ENCODE data around the gene MYRFL. TPM values are rescaled to one million over a fixed set of nuclear protein-coding genes. Genes with fewer than 3 reads are reported as not detected.

MYRFL gene
- total RNA-seq, 1 donor from 2014 or later: 0.11 TPM

DNA sequence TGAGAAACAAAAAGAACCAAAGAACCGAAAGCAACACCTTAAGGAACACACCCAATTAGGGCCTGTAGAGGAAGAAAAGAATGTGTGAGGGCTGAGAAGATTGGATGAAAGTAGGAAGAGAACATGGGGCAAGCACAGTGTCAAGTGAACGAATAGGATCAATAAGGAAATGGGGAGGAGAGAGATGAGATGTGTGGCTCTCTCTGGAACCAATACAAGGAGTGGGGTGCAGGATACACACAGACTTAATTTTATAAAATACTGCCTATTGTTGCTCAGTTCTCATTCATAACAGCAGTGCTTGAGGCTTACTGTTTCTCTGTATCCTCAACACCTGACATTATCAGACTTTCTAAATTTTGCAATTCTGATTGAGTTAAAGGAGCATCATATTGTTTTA, 93.3 kb downstream of the MYRFL start:
- intact Hi-C loops (cut with DNase I): no loop called here
- no peak for ATAC-seq (ENCODE audit: poor library complexity)
- DNase-seq: no peak

DNA sequence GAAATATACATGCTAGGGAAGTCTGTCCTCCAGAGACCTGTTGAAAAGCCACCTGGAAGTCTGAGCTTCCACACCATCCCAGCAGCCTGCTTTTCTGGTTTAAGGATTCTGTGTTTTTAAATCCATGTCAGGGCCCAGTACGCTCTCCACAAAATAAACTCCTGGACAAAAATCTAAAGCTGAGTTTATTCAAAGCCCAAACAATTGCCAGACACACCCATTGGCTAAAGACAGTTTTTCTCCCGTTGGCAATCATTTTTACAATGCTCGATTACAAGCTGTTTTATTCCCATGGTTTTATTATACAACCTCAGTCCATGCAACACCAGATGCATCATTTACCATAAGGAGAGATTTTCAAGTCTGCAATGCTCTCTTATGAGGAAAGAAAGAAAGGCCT, 94.5 kb downstream of the MYRFL start:
- ATAC-seq (ENCODE audit: poor library complexity) (no peak), DNase-seq (no peak)
- intact Hi-C loops (cut with DNase I): no loop called here

DNA sequence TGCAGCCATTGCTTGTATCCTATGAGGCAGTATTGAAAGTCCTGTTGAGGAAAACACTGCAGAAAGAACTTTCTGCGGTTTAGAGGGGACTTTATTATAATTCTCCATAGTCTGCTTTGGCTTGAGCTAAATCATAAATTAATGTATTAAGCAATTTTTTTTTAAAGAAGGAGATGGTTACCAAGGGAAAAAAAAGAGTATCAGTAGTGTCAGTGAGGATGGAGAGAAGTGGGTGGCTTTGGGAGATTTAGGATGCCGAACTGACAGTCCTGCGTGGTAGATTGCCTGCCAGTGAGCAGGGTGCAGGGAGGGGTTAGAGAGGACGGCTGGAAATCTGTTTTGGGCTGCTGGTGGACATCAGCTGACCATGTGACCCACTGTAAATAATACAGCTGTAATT, 96.8 kb downstream of the MYRFL start:
- ATAC-seq (ENCODE audit: poor library complexity): no peak
- intact Hi-C loops (cut with DNase I): no loop called here
- no peak for DNase-seq

DNA sequence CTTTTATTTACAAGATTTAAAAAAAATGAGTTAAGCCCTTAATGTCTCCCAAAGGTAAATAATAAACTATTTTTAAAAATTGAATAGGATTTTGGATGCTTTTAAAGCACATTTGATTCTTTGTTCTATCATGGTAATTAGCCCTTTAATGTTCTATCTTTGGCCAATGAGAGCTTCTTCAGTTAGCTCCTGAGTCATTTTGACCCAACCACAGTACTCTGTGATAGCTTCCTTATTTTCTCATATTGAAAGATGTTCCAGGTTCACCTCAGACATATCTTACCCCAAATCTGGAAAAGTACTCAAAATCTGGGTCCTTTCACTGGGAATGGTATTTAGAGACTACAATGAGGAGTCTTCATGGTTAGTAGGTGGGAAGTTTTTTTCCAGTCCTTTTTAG, 98.0 kb downstream of the MYRFL start:
- DNase-seq (no peak), ATAC-seq (ENCODE audit: poor library complexity) (no peak)
- intact Hi-C loops (cut with DNase I): no loop called here

- intact Hi-C loops (cut with DNase I): no loop called here
- no peak for ATAC-seq (ENCODE audit: poor library complexity)
- DNase-seq: no peak
Observed at GRCh38 chr12:69925291-69925690, 100.3 kb downstream of the MYRFL start.

- ATAC-seq (ENCODE audit: poor library complexity) (no peak), DNase-seq (no peak)
- intact Hi-C loops (cut with DNase I): no loop called here
Observed at GRCh38 chr12:69927164-69927563, 102.1 kb downstream of the MYRFL start.

GRCh38 chr12:69929125-69929524, 104.1 kb downstream of the MYRFL start:
- no peak for ATAC-seq (ENCODE audit: poor library complexity)
- no peak for DNase-seq
- intact Hi-C loops (cut with DNase I): no loop called here

DNA sequence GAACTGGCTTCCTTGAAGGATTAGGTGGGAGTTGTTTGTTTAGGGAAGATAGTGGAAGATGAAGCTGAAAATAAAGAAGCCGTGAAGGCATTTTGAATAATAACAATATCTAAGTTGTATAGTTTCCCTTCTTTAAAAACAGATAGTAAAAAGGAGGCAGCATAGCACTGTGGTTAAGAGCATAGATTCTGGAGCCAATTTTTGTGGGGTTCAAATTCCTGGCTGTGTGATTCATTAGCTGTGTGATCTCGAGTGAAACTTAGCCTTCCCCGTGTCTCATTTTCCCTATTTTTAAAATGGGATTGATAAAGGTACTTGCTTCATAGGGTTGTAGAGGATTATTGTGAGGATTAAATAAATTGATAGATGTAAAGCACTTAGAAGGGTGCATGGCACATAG, 104.5 kb downstream of the MYRFL start:
- DNase-seq (no peak), ATAC-seq (ENCODE audit: poor library complexity) (no peak)
- intact Hi-C loops (cut with DNase I): no loop called here

DNA sequence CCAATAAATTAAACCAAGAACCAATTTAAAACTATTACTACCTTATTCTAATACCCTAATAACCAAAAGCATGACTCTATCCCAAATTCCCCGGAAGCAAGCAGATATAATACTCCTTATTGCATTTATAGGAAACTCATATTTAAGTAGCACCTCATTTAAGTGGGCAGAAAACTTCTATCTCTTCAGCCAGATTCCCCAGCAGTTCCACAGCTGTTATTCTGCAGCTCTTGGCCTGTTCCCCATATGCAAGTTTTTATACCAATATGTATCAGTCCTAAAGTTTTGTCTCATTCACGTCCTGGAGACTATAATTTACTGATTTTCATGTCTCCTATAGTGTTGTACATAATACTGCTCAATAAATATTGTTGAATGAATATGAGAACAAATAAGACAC, 106.5 kb downstream of the MYRFL start:
- no peak for ATAC-seq (ENCODE audit: poor library complexity)
- DNase-seq: no peak
- intact Hi-C loops (cut with DNase I): no loop called here

DNA sequence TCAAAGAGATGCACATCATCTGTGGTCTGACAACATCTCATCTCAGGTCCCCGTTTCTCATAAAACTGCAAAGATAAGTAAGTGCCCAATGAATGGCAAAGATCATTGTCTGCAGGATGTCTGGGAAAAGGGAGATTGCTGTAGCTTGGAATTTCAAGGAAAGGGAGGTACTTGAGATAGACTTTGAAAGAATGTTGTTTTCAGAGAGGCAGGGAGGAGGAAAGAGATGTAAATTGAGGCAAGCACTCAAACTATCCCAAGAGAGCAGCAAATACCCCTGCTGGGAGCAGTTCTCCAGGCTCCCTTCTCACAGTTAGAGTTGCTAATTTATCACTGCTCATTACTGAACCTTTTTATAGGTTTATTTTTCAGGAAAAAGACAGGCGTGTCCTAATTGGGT, 107.1 kb downstream of the MYRFL start:
- ATAC-seq (ENCODE audit: poor library complexity): no peak
- intact Hi-C loops (cut with DNase I): no loop called here
- DNase-seq: no peak

DNA sequence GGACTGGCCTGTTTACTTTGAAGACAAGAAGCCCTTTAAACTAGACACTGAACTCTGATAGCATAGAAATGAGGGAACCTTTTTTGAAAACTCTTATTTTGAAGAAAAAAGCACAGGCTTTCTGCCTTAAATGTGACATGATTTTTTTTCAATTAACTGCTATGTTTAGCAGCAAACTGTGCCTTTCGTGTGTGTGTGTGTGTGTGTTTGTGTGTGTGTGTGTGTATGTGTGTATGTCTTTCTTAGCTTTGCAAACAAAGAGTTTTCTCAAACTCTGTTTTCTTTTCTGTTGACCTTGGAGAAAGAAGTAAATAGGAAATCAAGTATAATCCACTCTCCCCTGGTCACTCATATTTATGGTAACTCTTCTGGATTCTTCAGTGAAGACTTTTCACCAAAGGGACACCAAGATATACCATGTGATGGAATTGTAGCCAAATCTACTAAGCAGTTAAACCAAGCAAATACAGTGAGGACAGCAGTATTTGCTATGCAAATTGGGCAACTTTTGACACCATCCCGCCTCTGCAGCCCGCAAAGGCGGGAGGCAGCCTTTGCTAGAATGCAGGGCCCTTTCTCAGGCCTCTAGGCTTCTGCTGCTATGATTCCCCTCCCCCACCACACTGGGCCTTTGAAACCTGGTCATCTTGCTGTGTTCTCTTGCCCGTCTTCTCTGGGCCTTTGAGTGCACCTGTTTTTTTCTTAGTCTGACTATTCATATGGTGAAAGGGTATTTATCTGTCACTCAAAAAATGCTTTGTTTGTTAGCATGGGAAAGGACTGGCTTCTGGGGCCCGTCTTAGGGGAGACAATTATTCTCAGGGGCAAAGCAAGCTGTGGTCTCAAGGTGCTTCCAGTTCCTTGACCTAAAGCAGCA, 107.9 kb downstream of the MYRFL start:
- DNase-seq: no peak
- intact Hi-C loops (cut with DNase I): no loop called here
- ATAC-seq (ENCODE audit: poor library complexity): no peak

- intact Hi-C loops (cut with DNase I): no loop called here
- ATAC-seq (ENCODE audit: poor library complexity): no peak
- no peak for DNase-seq
Observed at GRCh38 chr12:69934011-69934410, 109.0 kb downstream of the MYRFL start.

DNA sequence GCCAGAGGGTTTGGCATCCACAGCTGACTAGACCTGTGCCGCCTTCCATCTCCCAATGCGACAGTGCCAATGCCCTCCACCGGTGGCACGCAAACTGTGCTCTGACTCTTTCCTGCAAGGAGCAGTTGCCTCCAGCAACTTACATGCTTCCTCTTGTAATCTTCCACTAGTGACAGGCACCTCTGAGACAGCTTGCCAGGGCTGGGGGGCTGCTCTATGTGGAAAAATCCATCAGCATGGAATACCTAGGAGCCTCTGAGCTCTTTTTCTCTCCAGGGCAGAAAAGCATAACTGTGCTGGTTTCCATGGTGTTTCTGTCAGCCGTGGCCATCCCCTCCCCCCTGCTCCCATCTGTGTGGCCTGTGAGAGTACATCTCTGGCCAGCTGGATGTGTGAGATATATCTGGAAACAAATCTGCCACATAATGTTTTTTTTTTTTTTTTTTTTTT, 110.6 kb downstream of the MYRFL start:
- DNase-seq (no peak), ATAC-seq (ENCODE audit: poor library complexity) (no peak)
- intact Hi-C loops (cut with DNase I): no loop called here

DNA sequence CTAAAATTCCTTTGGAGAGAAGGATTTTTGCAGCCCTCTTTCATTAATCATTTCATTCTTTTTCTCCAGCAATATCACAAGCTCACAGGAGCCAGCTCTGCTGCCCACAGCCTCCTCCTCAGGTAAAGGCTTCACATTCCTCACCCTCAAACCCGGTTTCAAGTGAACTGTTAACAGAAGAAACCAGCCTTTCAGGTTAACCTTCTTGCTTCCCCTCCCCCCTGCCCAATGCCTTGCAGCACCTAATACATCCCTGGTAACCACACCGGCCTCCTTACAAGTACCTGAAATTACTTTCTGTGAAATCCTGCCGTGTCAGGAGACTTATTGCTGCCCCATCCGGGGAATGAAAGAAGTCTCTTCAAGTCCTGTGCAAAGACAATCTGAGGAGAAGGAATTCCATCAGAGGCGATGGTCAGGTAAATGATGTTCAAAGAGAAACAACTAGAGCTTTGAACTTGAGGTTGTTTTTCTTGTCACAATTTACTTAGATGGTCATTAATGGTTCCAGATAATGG, 111.2 kb downstream of the MYRFL start:
- DNase-seq (no peak), ATAC-seq (ENCODE audit: poor library complexity) (no peak)
- intact Hi-C loops (cut with DNase I): no loop called here

GRCh38 chr12:69936766-69937165, 111.7 kb downstream of the MYRFL start:
- no peak for DNase-seq
- ATAC-seq (ENCODE audit: poor library complexity): no peak
- intact Hi-C loops (cut with DNase I): no loop called here

DNA sequence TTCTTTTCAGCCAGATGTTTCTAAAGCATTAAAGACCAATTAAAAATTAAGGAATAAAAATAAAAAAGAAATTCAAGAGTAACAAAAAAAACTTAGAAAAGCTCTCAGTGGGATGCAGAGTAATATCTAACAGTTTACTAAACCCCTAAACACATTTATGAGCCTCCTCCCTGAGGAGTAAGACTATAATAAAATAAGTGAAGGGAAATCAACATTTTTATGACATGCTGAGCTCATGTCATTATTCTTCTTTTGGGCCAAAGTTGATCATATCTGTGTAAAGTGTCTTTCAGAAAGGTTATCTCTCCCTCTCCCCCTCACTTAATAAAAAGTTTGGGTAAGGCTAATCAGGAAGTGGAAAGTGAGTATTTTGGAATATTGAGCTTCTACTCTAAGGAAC, 122.1 kb downstream of the MYRFL start:
- DNase-seq (no peak), ATAC-seq (ENCODE audit: poor library complexity) (no peak)
- intact Hi-C loops (cut with DNase I): no loop called here

- ATAC-seq (ENCODE audit: poor library complexity) (no peak), DNase-seq (no peak)
- intact Hi-C loops (cut with DNase I): no loop called here
Observed at GRCh38 chr12:69947897-69948296, 122.9 kb downstream of the MYRFL start.

GRCh38 chr12:69948851-69949250, 123.8 kb downstream of the MYRFL start:
- no peak for DNase-seq

GRCh38 chr12:69949311-69950002, 124.4 kb downstream of the MYRFL start:
- DNase-seq (peak; percentile 51), ATAC-seq (ENCODE audit: poor library complexity) (peak; percentile 48)
- intact Hi-C loops (cut with DNase I): no loop called here

More at GRCh38 chr12:69948851-69949250, 123.8 kb downstream of the MYRFL start:
- no peak for ATAC-seq (ENCODE audit: poor library complexity)
- intact Hi-C loops (cut with DNase I): no loop called here

DNA sequence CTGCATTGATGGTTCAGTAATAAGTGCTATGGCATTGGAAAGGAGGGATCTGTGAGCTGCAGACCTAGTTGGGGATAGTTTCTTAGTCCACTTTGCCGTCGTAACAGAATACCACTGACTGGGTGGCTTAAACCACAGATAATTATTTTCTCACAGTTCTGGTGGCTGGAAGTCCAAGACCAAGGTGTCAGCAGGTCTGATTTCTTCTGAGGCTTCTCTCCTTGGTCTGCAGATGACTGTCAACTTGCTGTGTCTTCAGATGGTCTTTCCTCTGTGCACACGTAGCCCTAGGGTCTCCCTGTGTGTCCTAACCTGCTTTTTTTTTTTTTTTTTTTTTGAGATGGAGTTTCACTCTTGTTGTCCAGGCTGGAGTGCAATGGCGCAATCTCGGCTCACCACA, 126.1 kb downstream of the MYRFL start:
- no peak for DNase-seq
- no peak for ATAC-seq (ENCODE audit: poor library complexity)
- intact Hi-C loops (cut with DNase I): no loop called here
